GM18858 (cell line): ENCODE results near the gene TRRAP.

Experiments
- ATAC-seq: cut with Tn5 transposase; IDR thresholded peaks from one replicate; pipeline ENCODE4 v1.9.1; 2021; ENCODE audit not compliant: unreplicated experiment

Gene TRRAP

GRCh38 chr7:98945852-98946251 is 67.5 kb downstream of the TRRAP start:
- ATAC-seq, result no peak

GRCh38 chr7:98946389-98946788 is 68.1 kb downstream of the TRRAP start:
- ATAC-seq, result no peak

- ATAC-seq, result no peak
Measured at GRCh38 chr7:98949336-98950044, 71.2 kb downstream of the TRRAP start.

- no peak for ATAC-seq
Measured at GRCh38 chr7:98955992-98956391, 77.7 kb downstream of the TRRAP start.

- ATAC-seq, result no peak
Measured at GRCh38 chr7:98956469-98956868, 78.1 kb downstream of the TRRAP start.

GRCh38 chr7:98956937-98957336 is 78.6 kb downstream of the TRRAP start:
- no peak for ATAC-seq

- ATAC-seq, result no peak
Measured at GRCh38 chr7:98957766-98958165, 79.4 kb downstream of the TRRAP start.

GRCh38 chr7:98958968-98959367 is 80.6 kb downstream of the TRRAP start:
- ATAC-seq, result no peak

- no peak for ATAC-seq
Measured at GRCh38 chr7:98963305-98963704, 85.0 kb downstream of the TRRAP start.

- no peak for ATAC-seq
Measured at GRCh38 chr7:98964596-98964995, 86.3 kb downstream of the TRRAP start.

GRCh38 chr7:98968621-98969020 is 90.3 kb downstream of the TRRAP start:
- ATAC-seq, result no peak

GRCh38 chr7:98969386-98969785 is 91.1 kb downstream of the TRRAP start:
- ATAC-seq, result no peak

GRCh38 chr7:98970016-98970615 is 91.8 kb downstream of the TRRAP start:
- ATAC-seq, result no peak

- ATAC-seq, result no peak
Measured at GRCh38 chr7:98970805-98971204, 92.5 kb downstream of the TRRAP start.

GRCh38 chr7:98974205-98974604 is 95.9 kb downstream of the TRRAP start:
- ATAC-seq, result no peak

- no peak for ATAC-seq
Measured at GRCh38 chr7:98974906-98975816, 96.8 kb downstream of the TRRAP start.

GRCh38 chr7:98976396-98977185 is 98.3 kb downstream of the TRRAP start:
- ATAC-seq, result no peak

- ATAC-seq, result no peak
Measured at GRCh38 chr7:98978672-98979071, 100.3 kb downstream of the TRRAP start.

- ATAC-seq, result no peak
Measured at GRCh38 chr7:98981701-98982100, 103.4 kb downstream of the TRRAP start.

- no peak for ATAC-seq
Measured at GRCh38 chr7:98982686-98983085, 104.4 kb downstream of the TRRAP start.

- no peak for ATAC-seq
Measured at GRCh38 chr7:98984126-98984525, 105.8 kb downstream of the TRRAP start.
